GM12878 (cell line): ENCODE measurements around the gene CIROP. TPM values are rescaled to one million over a fixed set of nuclear protein-coding genes. Genes with fewer than 3 reads are reported as not detected.
A peak's percentile ranks its signal among the peaks of the same experiment; 100 is the strongest.

ENCODE experiments used
- ATAC-seq: fragments of 200-7000 bp; cut with Tn5 transposase; 3 replicates; pipeline ENCODE4 v1.9.1; 2020; ENCODE audit warnings: mild to moderate bottlenecking, moderate library complexity
- BruUV-seq: library from RNA; stranded (reverse); fragments of 400-500 nt; replicated peaks from 2 replicates; lab custom pipeline; 2021; lab: Mats Ljungman, UMichigan
- CTCF ChIA-PET: fragments of 300-600 bp; sonication (Branson Sonifier 250); formaldehyde crosslinking; extraction: SDS; loops from one replicate; lab custom pipeline; 2021; ENCODE audit warnings: inconsistent platforms; lab: Yijun Ruan, JAX
- POLR2A ChIA-PET: fragments of 350-600 bp; formaldehyde crosslinking; extraction: SDS; loops from one replicate; lab custom pipeline; 2021; ENCODE audit warnings: inconsistent platforms; lab: Charles Lee
- RAD21 ChIA-PET: fragments of 300-600 bp; sonication (Branson Sonifier 250); formaldehyde crosslinking; loops from one replicate; lab custom pipeline; 2023; ENCODE audit warnings: antibody characterized with exemption; ENCODE audit not compliant: unreplicated experiment; lab: Charles Lee
- SMC1A ChIA-PET: fragments of 300-600 bp; sonication (Branson Sonifier 250); formaldehyde crosslinking; loops from one replicate; lab custom pipeline; 2023; ENCODE audit not compliant: unreplicated experiment, uncharacterized antibody; lab: Charles Lee
- DNase-seq: peaks from one replicate; pipeline ENCODE4 v3.0.0-alpha.2; 2011; ENCODE audit warnings: low read depth, low spot score
- FAIRE-seq: peaks from 3 replicates; lab custom pipeline; 2011; peaks lifted over from hg19 to GRCh38; lab: Jason Lieb, UNC
- H2AFZ ChIP-seq: 2 replicates; pipeline ENCODE4 v1.6.0; 2011; ENCODE audit warnings: low read depth, low read length, control low read depth; ENCODE audit not compliant: control insufficient read depth
- H3K27ac ChIP-seq: 2 replicates; pipeline ENCODE4 v1.5.1; 2011; ENCODE audit warnings: control low read depth; ENCODE audit not compliant: control insufficient read depth, insufficient read depth
- H3K27me3 ChIP-seq, 2 experiments: replicated peaks in 1 of 2; 2 replicates each; pipeline versions ENCODE4 v1.6.0 to v1.6.1; 2011; ENCODE audit warnings: low read length in 1 of 2; ENCODE audit not compliant: control insufficient read depth in 2 of 2, insufficient read depth in 2 of 2
- H3K36me3 ChIP-seq, 2 experiments: 2 replicates each; pipeline ENCODE4 v1.5.1; 2011; ENCODE audit warnings: low read length in 1 of 2; ENCODE audit not compliant: control insufficient read depth in 2 of 2, insufficient read depth in 2 of 2
- H3K4me1 ChIP-seq: 2 replicates; pipeline ENCODE4 v1.6.1; 2011; ENCODE audit warnings: mild to moderate bottlenecking, low read length, moderate library complexity, mixed read lengths; ENCODE audit not compliant: control insufficient read depth, insufficient read depth
- H3K4me2 ChIP-seq: 2 replicates; pipeline ENCODE4 v1.6.0; 2011; ENCODE audit warnings: control low read depth; ENCODE audit not compliant: control insufficient read depth, insufficient read depth
- H3K4me3 ChIP-seq: fragments of 200-600 bp; sonication (generic); 2 replicates; pipeline ENCODE4 v1.5.1; 2016
- H3K79me2 ChIP-seq: 2 replicates; pipeline ENCODE4 v1.6.0; 2011; ENCODE audit warnings: low read length; ENCODE audit not compliant: control insufficient read depth, insufficient read depth
- H3K9ac ChIP-seq: 2 replicates; pipeline ENCODE4 v1.8.0; 2011; ENCODE audit warnings: low read length, control low read depth, mixed read lengths; ENCODE audit not compliant: control insufficient read depth, insufficient read depth
- H3K9me3 ChIP-seq: replicated peaks from 3 replicates; pipeline ENCODE4 v1.5.1; 2011; ENCODE audit warnings: mild to moderate bottlenecking, low read length; ENCODE audit not compliant: control insufficient read depth, insufficient read depth
- H4K20me1 ChIP-seq: 2 replicates; pipeline ENCODE4 v1.6.0; 2011; ENCODE audit not compliant: control insufficient read depth, insufficient read depth
- ASH2L ChIP-seq: fragments of 300-600, 200-600 bp; sonication (generic); IDR thresholded peaks from 2 replicates; pipeline ENCODE4 v1.6.1; 2017; ENCODE audit warnings: low read depth, mild to moderate bottlenecking, borderline replicate concordance
- BRCA1 ChIP-seq: IDR thresholded peaks from 2 replicates; pipeline ENCODE4 v1.6.1; 2011; ENCODE audit warnings: low read depth, low read length, improper control_type of control experiment
- CHD1 ChIP-seq: IDR thresholded peaks from 2 replicates; pipeline ENCODE4 v1.6.1; 2012; ENCODE audit warnings: low read depth, low read length, improper control_type of control experiment
- EGR1 ChIP-seq, 2 experiments: IDR thresholded peaks; 1 replicate in 1 of 2; 2 replicates in 1 of 2; pipeline ENCODE4 v1.6.1; 2011 to 2012; ENCODE audit warnings: low read depth in 2 of 2, low read length in 2 of 2, borderline replicate concordance in 1 of 2, mild to moderate bottlenecking in 1 of 2, moderate library complexity in 1 of 2
- POLR2AphosphoS2 ChIP-seq: IDR thresholded peaks from 2 replicates; pipeline ENCODE4 v1.6.1; 2011; ENCODE audit warnings: low read depth, mild to moderate bottlenecking, low read length, improper control_type of control experiment, moderate library complexity
- RAD51 ChIP-seq: fragments of 450-650 bp; IDR thresholded peaks from 2 replicates; pipeline ENCODE4 v1.6.1; 2016; ENCODE audit warnings: moderate library complexity, mild to moderate bottlenecking, inconsistent platforms
- RB1 ChIP-seq: fragments of 450-650 bp; formaldehyde crosslinking; IDR thresholded peaks from 2 replicates; pipeline ENCODE4 v1.6.1; 2017; ENCODE audit warnings: mild to moderate bottlenecking, borderline replicate concordance
- RFX5 ChIP-seq: IDR thresholded peaks from 2 replicates; pipeline ENCODE4 v1.6.1; 2011; ENCODE audit warnings: low read depth, low read length, improper control_type of control experiment
- SMARCA5 ChIP-seq: fragments of 450-650 bp; IDR thresholded peaks from 2 replicates; pipeline ENCODE4 v1.6.1; 2017; ENCODE audit warnings: mild to moderate bottlenecking
- SMC3 ChIP-seq: IDR thresholded peaks from 2 replicates; pipeline ENCODE4 v1.6.1; 2011; ENCODE audit warnings: low read length, improper control_type of control experiment, borderline replicate concordance
- TBL1XR1 ChIP-seq: IDR thresholded peaks from 2 replicates; pipeline ENCODE4 v1.6.1; 2012; ENCODE audit warnings: low read depth, low read length, improper control_type of control experiment
- TCF3 ChIP-seq: IDR thresholded peaks from 2 replicates; pipeline ENCODE4 v1.6.1; 2012; ENCODE audit warnings: low read depth, mild to moderate bottlenecking, low read length, borderline replicate concordance; ENCODE audit not compliant: insufficient read depth
- ZNF274 ChIP-seq: IDR thresholded peaks from one replicate; pipeline ENCODE4 v1.8.0; 2011; ENCODE audit not compliant: insufficient read length, insufficient read depth
- WGBS: methylation state at CpG from one replicate; pipeline ENCODE4 v1.1.6; 2016; ENCODE audit warnings: low lambda C conversion rate; ENCODE audit not compliant: insufficient replicate concordance, insufficient coverage; ENCODE audit errors: missing lambda C conversion rate; 5-methylcytosine and 5-hydroxymethylcytosine counted together
- in situ Hi-C: fragments of 300-500 bp; cut with MboI; formaldehyde crosslinking; loops from 9 replicates; pipeline ENCODE4 v1.14.3; 2018; ENCODE audit warnings: mixed read lengths
- intact Hi-C: fragments of 100-400 bp; cut with micrococcal nuclease; formaldehyde crosslinking; loops from one replicate; pipeline ENCODE4 v1.14.2; 2022; ENCODE audit not compliant: unreplicated experiment
- polyA plus RNA-seq, 11 experiments: library from polyadenylated mRNA; depleted of rRNA in 4 of 11; unstranded in 6 of 11; stranded (reverse) in 5 of 11; fragments of >200 nt; fragmentation: Nextera tagmentation in 4 of 11; fragmentation: Illumina TruSeq in 1 of 11; extraction: Ambion mirVana in 4 of 11; extraction: Trizol in 1 of 11; gene quantifications; 1 replicate in 1 of 11; 2 replicates in 10 of 11; pipeline versions ENCODE4 v1.2.1 to v1.2.3, GENCODE V29; 2011 to 2016; ENCODE audit warnings: inconsistent platforms in 2 of 11, missing spikeins in 2 of 11, low read depth in 1 of 11
- total RNA-seq, 4 experiments: library from RNA; depleted of rRNA in 3 of 4; stranded (reverse); fragments of >200 nt in 3 of 4; fragmentation: Illumina TruSeq in 1 of 4; extraction: Trizol in 1 of 4; gene quantifications; 2 replicates each; pipeline versions ENCODE4 v1.2.1 to v1.2.3, GENCODE V29; 2013 to 2021
- TF ChIP-seq, protein P1 (sequence below): fragments of 450-650 bp; IDR thresholded peaks from 2 replicates; pipeline ENCODE4 v1.6.1; 2017; ENCODE audit warnings: mild to moderate bottlenecking
- TF ChIP-seq, protein P2 (sequence below): fragments of 450-650 bp; IDR thresholded peaks from 2 replicates; pipeline ENCODE4 v1.6.1; 2017; ENCODE audit warnings: borderline replicate concordance
- TF ChIP-seq, protein P3 (sequence below), 3 experiments: IDR thresholded peaks in 2 of 3; conservative IDR thresholded peaks in 1 of 3; 2 replicates each; pipeline ENCODE4 v1.5.1; 2011; ENCODE audit warnings: low read depth in 3 of 3, low read length in 3 of 3, mild to moderate bottlenecking in 3 of 3, control low read depth in 2 of 3, moderate library complexity in 2 of 3, inconsistent platforms in 1 of 3, mixed read lengths in 1 of 3; ENCODE audit not compliant: control insufficient read depth in 2 of 3, insufficient read depth in 1 of 3; ENCODE audit errors: extremely low read depth in 1 of 3

CIROP gene
- total and polyA plus RNA-seq, 10 of the 15 experiments (the other 5 are each of a cell fraction or from before 2014, with no cell fraction given) = not detected

- TF ChIP-seq RB1 (no peak), TBL1XR1 (no peak)
- TF ChIP-seq, protein P1, sequence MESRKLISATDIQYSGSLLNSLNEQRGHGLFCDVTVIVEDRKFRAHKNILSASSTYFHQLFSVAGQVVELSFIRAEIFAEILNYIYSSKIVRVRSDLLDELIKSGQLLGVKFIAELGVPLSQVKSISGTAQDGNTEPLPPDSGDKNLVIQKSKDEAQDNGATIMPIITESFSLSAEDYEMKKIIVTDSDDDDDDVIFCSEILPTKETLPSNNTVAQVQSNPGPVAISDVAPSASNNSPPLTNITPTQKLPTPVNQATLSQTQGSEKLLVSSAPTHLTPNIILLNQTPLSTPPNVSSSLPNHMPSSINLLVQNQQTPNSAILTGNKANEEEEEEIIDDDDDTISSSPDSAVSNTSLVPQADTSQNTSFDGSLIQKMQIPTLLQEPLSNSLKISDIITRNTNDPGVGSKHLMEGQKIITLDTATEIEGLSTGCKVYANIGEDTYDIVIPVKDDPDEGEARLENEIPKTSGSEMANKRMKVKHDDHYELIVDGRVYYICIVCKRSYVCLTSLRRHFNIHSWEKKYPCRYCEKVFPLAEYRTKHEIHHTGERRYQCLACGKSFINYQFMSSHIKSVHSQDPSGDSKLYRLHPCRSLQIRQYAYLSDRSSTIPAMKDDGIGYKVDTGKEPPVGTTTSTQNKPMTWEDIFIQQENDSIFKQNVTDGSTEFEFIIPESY = no peak
- TF ChIP-seq, protein P2, sequence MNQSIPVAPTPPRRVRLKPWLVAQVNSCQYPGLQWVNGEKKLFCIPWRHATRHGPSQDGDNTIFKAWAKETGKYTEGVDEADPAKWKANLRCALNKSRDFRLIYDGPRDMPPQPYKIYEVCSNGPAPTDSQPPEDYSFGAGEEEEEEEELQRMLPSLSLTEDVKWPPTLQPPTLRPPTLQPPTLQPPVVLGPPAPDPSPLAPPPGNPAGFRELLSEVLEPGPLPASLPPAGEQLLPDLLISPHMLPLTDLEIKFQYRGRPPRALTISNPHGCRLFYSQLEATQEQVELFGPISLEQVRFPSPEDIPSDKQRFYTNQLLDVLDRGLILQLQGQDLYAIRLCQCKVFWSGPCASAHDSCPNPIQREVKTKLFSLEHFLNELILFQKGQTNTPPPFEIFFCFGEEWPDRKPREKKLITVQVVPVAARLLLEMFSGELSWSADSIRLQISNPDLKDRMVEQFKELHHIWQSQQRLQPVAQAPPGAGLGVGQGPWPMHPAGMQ = no peak
These were observed 49.6 kb downstream of the CIROP start (continued) for GRCh38 chr14:23055147-23055550.

GRCh38 chr14:23054000-23054811 lies 50.6 kb downstream of the CIROP start:
- ChIA-PET POLR2A (interaction anchor here (0.9 kb wide), 1 partner anchor 60 kb away, joined by 4 read pairs; no protein-coding TSS in a partner anchor), CTCF (interaction anchor here (0.8 to 18.3 kb wide), 11 partner anchors 8 to 125 kb away, joined by 3 to 853 read pairs (median 4); partner anchors contain the start of genes AJUBA, HAUS4 and PRMT5)
- TF ChIP-seq TCF3 (no peak), SMARCA5 (no peak), CHD1 (no peak), ZNF274 (no peak), POLR2AphosphoS2 (no peak), ASH2L (no peak), SMC3 (peak; percentile 48; the same call in 1 of the 2 replicates), EGR1 (IDR thresholded peaks at IDR 0.05; ENCODE audit: borderline replicate concordance in 1 of 2, low read depth in 2 of 2, low read length in 2 of 2) (no peak), RFX5 (no peak), BRCA1 (no peak), RAD51 (no peak)
- TF ChIP-seq, protein P3, sequence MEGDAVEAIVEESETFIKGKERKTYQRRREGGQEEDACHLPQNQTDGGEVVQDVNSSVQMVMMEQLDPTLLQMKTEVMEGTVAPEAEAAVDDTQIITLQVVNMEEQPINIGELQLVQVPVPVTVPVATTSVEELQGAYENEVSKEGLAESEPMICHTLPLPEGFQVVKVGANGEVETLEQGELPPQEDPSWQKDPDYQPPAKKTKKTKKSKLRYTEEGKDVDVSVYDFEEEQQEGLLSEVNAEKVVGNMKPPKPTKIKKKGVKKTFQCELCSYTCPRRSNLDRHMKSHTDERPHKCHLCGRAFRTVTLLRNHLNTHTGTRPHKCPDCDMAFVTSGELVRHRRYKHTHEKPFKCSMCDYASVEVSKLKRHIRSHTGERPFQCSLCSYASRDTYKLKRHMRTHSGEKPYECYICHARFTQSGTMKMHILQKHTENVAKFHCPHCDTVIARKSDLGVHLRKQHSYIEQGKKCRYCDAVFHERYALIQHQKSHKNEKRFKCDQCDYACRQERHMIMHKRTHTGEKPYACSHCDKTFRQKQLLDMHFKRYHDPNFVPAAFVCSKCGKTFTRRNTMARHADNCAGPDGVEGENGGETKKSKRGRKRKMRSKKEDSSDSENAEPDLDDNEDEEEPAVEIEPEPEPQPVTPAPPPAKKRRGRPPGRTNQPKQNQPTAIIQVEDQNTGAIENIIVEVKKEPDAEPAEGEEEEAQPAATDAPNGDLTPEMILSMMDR (IDR thresholded peaks at IDR 0.05 in 2 of 3, conservative IDR thresholded peaks at IDR 0.05 in 1 of 3; ENCODE audit: control insufficient read depth in 2 of 3, extremely low read depth in 1 of 3, insufficient read depth in 1 of 3, low read depth in 3 of 3, low read length in 3 of 3) = peak; percentile 50 to 55 (median 55); a peak in 5 of 6 replicates

More at GRCh38 chr14:23054000-23054811, 50.6 kb downstream of the CIROP start:
- Histone ChIP-seq H3K79me2 (no peaks in the 10 kb centered on the region), H3K4me2 (no peak overlapping the region), H3K27me3 (no peaks in the 10 kb centered on the region), H3K4me3 (no peak overlapping the region), H3K36me3 (peaks cover 4 to 5% of the 10 kb centered on the region in 2 experiments; a peak in 3 of 4 replicates), H3K9me3 (no peaks in the 10 kb centered on the region), H3K4me1 (peaks cover 12% of the 10 kb centered on the region), H3K27ac (no peak overlapping the region), H2AFZ (no peak overlapping the region), H4K20me1 (no peaks in the 10 kb centered on the region), H3K9ac (no peak overlapping the region)
- ChIA-PET SMC1A (interaction anchor here (1.1 to 8.7 kb wide), 3 partner anchors 60 to 77 kb away, joined by 4 to 156 read pairs (median 77); no protein-coding TSS in a partner anchor), RAD21 (interaction anchor here (0.9 to 10.8 kb wide), 8 partner anchors 17 to 215 kb away, joined by 3 to 224 read pairs (median 5); partner anchors contain the start of genes AJUBA and PRMT5)
- WGBS = 48% methylated on average over 17 of the region's 17 CpGs
- no TSS peak for BruUV-seq
- no peak for ATAC-seq
- no peak for FAIRE-seq
- in situ Hi-C loops (loop anchor here (5.0 kb wide), 1 partner anchor 62 kb away; no protein-coding TSS in a partner anchor), intact Hi-C loops (loop anchor here (1.0 kb wide), 1 partner anchor 60 kb away; no protein-coding TSS in a partner anchor)
- no peak for DNase-seq
